GM10266 (cell line): ENCODE data around the gene PHF12.

Experiments
- DNase-seq: peaks from one replicate; pipeline ENCODE4 v3.0.0; 2012; ENCODE audit errors: extremely low spot score
- TF ChIP-seq, protein P1 (sequence below): IDR thresholded peaks from 2 replicates; pipeline ENCODE4 v1.5.1; 2012; ENCODE audit warnings: mild to moderate bottlenecking, low read depth; ENCODE audit not compliant: control insufficient read depth, insufficient read depth; ENCODE audit errors: missing control alignments

PHF12 gene

DNA sequence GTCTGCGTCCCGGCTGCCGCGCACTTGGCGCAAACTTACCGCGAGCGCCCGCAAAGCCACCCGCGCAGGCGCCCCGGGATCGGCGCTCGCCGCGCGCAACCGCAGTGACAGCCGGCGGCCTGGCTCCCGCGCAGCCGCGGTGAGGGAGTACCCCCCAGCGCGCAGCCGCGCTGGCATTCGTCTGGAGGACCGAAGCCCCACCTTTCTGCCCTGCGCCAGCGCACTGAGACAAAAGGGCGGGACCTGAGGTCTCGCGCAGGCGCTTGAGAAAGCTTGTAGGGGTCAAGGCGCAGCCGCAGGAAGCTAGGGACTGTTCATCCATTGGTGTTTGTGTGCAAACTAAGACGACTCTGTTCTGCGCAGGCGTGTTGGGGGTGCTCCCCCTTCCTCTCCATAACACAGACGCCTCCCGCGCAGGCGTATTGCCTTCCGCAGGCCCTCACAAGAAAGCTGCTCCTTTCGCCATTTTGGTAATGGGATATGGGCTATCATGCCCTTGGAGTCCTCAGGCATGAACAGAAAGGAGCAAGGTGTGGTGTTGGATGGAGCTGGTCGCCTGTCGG is at the start of gene PHF12:
Gene PHF12, minus strand, starts transcription at position 91 of the 563 bp plus-strand sequence. CDS start 558 bp downstream, outside the sequence.
- TF ChIP-seq, protein P1, sequence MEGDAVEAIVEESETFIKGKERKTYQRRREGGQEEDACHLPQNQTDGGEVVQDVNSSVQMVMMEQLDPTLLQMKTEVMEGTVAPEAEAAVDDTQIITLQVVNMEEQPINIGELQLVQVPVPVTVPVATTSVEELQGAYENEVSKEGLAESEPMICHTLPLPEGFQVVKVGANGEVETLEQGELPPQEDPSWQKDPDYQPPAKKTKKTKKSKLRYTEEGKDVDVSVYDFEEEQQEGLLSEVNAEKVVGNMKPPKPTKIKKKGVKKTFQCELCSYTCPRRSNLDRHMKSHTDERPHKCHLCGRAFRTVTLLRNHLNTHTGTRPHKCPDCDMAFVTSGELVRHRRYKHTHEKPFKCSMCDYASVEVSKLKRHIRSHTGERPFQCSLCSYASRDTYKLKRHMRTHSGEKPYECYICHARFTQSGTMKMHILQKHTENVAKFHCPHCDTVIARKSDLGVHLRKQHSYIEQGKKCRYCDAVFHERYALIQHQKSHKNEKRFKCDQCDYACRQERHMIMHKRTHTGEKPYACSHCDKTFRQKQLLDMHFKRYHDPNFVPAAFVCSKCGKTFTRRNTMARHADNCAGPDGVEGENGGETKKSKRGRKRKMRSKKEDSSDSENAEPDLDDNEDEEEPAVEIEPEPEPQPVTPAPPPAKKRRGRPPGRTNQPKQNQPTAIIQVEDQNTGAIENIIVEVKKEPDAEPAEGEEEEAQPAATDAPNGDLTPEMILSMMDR = no peak
- peak; percentile 96 for DNase-seq

DNA sequence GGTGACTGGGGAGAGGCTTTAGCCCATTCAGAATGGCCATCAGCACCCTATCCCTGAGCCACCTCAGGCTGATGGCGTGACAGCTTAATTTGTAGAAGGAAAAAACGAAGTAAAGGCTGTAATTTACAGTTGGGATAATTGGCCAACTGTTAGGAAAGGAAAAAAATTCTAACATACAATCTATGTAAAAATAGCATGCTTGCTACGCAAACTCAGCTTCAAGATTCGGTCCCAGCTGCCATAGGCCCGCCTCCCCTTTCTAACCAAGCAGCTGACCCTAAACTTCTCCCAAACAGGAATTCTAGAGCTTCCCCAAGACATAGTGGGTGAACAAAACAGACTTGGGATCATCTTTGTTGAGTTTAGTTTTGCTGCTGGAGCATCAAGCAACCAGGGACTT is 49.7 kb upstream of the PHF12 start:
- DNase-seq = no peak
- TF ChIP-seq, protein P1 = no peak

DNA sequence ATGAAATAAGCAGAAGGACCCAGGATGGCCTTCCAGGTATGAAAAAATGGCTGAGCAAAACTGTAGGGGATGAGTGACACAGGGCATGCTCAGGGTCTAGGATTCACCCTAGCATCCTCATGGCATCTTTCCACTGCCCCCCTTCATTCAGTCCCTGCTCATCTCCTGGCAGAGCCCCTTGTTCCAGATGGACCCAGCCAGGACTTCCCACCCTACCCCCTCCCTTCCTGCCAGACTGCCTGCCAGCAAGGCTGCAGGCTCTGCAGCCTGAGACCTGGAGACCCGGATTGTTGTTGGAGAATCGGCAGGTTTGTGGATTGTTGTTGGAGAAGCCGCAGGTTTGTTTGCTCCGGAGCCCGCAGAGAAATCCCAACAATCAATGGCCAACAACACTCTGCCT is 47.9 kb upstream of the PHF12 start:
- DNase-seq = no peak
- TF ChIP-seq, protein P1 = no peak

DNA sequence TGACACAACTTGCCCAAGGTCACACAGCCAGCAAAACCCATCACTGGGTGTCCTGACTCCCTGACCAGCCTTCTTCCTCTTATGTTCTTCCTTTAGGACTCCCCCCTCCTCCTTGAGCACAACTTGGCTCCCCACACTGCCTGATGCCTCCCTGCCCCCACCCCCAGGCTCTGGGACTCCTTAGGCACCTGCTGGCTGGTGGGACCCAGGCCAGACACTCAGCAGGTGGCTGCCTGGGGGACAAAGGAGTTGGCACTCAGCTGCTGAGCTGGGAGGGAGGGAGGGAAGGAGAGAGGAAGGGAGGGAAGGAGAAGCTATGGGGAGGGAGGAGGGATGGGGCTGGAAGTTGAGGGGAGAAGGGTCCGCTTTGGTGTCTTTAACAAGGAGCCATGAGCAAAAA is 46.5 kb upstream of the PHF12 start:
- TF ChIP-seq, protein P1 = no peak
- DNase-seq = no peak

DNA sequence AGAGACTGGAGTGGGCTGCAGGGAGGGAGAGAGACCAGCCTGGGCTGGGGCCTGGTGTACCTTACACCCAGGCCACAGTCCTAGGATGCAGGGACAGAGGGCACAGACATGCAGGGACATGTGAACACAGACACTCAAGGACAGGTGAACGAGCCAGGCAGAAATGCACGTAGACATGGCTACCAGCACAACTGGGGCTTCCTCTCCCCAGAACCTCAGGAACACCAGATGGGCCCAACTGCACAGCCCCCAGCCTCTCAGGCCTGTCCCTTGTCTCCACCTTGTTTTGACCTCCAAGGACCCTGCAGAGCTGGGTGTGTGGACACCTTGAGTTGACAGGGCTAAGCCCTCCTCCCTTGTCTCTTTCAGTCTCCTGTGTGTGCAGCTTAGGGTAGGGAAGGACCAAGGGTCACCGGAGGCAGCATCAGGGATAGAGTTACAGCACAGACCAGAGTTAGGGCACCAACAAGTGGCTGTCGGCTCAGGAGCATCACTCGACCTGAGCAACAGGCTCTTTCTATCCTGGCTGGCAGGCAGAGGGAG is 45.3 kb upstream of the PHF12 start:
- TF ChIP-seq, protein P1 = no peak
- DNase-seq = no peak

DNA sequence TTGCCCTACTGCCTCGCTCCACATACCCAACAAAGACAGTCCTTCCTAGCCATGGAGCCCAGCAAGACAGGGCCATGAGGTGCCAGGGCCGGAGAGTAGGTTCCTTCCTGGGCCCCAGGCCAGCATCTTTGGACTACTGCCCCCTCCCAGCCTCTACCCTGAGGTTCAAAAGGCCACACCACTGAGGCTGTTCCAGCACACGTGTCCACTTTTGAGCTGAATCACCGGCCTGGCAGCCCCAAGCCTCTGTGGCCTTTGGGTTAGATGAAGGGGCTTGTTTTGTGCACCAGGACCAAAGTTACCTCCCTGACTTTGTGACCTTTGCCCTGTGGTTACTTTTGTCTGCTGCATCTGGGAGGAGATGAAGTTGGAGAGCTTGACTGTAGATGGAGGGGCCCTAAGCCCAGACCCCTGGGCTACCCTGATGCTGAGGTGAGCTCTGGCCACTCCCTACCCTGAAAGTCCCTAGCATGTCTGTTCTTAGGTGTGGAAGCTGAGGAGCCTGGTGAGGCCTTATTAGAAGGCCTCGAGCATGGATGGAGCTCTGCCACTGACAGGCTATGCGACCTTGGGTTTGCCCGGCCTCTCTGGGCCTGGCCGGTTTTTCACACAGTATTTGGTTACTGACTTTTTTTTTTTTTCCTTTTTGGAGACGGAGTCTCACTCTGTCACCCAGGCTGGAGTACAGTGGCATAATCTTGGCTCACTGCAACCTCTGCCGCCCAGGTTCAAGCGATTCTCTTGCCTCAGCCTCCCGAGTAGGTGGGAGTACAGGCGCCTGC is 42.5 kb upstream of the PHF12 start:
- DNase-seq = no peak
- TF ChIP-seq, protein P1 = no peak

DNA sequence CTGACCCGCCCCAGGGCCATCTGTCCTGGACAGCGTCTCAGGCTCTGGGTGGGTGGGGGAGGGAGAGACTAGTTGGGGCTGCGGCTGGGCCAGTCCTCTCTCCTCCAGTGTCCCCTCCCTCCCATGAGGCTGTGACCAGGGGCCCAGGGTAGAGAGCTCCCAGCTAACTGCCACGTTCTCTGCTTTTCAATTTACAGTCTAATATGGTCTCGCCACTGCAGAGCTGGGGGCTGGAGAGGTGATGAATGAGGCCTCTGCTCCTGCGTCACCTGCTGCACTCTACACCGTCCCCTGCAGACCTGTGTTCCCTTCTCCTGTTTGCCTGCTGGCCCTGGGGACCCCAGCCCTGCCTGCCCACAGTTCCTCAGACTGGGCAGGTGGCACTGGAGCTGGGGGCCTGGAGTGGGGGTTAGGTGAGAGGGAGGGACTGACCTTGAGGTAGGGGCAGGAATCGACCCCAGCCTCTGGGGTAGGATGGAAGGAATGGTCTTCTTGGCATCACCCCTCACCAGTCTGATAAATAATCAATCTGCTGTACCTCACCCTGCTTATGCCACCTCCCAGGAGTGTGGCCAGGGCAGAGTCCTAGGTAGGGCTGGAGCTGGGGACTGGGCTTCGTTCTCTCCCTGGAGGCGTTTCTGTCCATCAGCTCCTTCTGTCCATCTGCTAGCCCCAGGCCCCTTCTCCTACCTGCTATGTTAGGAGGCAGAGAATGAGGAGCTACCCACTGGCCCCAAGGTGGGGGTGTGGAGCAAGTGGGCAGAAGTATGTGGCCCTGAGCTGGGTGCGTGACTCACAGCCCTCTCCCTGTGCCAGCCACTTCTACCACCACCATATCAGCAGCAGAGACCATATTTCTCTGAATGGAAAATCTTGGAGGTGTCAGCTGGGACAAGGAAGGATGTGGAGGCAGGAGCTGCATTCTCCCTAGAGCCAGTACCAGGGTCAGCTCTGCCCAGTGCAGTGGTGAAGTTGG is 41.6 kb upstream of the PHF12 start:
- DNase-seq = no peak
- TF ChIP-seq, protein P1 = no peak
